Hair follicle dermal papilla cell (primary cell): Measurements from ENCODE around the gene PRAMEF14. TPM values are rescaled to one million over a fixed set of nuclear protein-coding genes. Genes with fewer than 3 reads are reported as not detected.

Experiments
- total RNA-seq: library from RNA; depleted of rRNA; stranded (reverse); fragments of >200 nt; gene quantifications from 2 replicates; pipeline ENCODE4 v1.2.3, GENCODE V29; 2012

Gene PRAMEF14
- total RNA-seq = not detected in 2 replicates

GRCh38 chr1:13347034-13347433 is at the start of gene PRAMEF14:
PRAMEF14 (minus strand) TSS chr1:13347134; CDS start chr1:13345314, 1,820 bp downstream.

GRCh38 chr1:13389332-13389731 is 42.4 kb upstream of the PRAMEF14 start, which contains the start of gene PRAMEF17:
PRAMEF17 (plus strand) TSS chr1:13389632; CDS start chr1:13389658, 26 bp downstream.

GRCh38 chr1:13315281-13315680 is 31.7 kb downstream of the PRAMEF14 start, which contains the start of gene PRAMEF15:
PRAMEF15 (plus strand) TSS chr1:13315581; CDS start chr1:13318408, 2,827 bp downstream.

GRCh38 chr1:13303239-13303638 is 43.7 kb downstream of the PRAMEF14 start, which contains the start of gene PRAMEF33:
PRAMEF33 (plus strand) TSS chr1:13303539; CDS start chr1:13305955, 2,416 bp downstream.

Other genes with a start within 250 kb of the PRAMEF14 start
- gene HNRNPCL2, start 230.3 kb downstream of the PRAMEF14 start, total RNA-seq = not detected in 2 replicates
- not detected in 2 replicates for gene PRAMEF26, start 191.1 kb downstream of the PRAMEF14 start, total RNA-seq
- not detected in 2 replicates for gene HNRNPCL4, start 181.5 kb downstream of the PRAMEF14 start, total RNA-seq
- gene PRAMEF9, start 175.3 kb downstream of the PRAMEF14 start, total RNA-seq = not detected in 2 replicates
- not detected in 2 replicates for gene PRAMEF13, start 145.7 kb downstream of the PRAMEF14 start, total RNA-seq
- not detected in 2 replicates for gene PRAMEF18, start 121.0 kb downstream of the PRAMEF14 start, total RNA-seq
- not detected in 2 replicates for gene PRAMEF5, start 92.9 kb downstream of the PRAMEF14 start, total RNA-seq
- not detected in 2 replicates for gene PRAMEF8, start 62.0 kb downstream of the PRAMEF14 start, total RNA-seq
- gene PRAMEF33, start 43.6 kb downstream of the PRAMEF14 start, total RNA-seq = not detected in 2 replicates
- not detected in 2 replicates for gene PRAMEF15, start 31.6 kb downstream of the PRAMEF14 start, total RNA-seq
- gene PRAMEF19, start 24.8 kb upstream of the PRAMEF14 start, total RNA-seq = not detected in 2 replicates
- gene PRAMEF17, start 42.5 kb upstream of the PRAMEF14 start, total RNA-seq = not detected in 2 replicates
- gene PRAMEF20, start 63.3 kb upstream of the PRAMEF14 start, total RNA-seq = not detected in 2 replicates
- gene LRRC38, start 166.9 kb upstream of the PRAMEF14 start, total RNA-seq = under 0.01 TPM in 1 of 2 replicates, not detected in the other
- gene PDPN, start 236.7 kb upstream of the PRAMEF14 start, total RNA-seq = 8.0 and 8.1 TPM in 2 replicates